Aorta (tissue), 5 donors: ENCODE results near the gene TTC39A. TPM values are rescaled to one million over a fixed set of nuclear protein-coding genes. Genes with fewer than 3 reads are reported as not detected.

ENCODE experiments used
- ATAC-seq: fragments of 200-7000 bp; cut with Tn5 transposase; one replicate; pipeline ENCODE4 v1.9.1; 2022; ENCODE audit warnings: moderate library complexity; ENCODE audit not compliant: low FRiP score
- DNase-seq, 2 donors: peaks; one replicate each; pipeline ENCODE4 v3.0.0-alpha.2; 2020
- H3K27ac ChIP-seq, 2 donors: one replicate each; pipeline ENCODE4 v1.5.1; 2013; ENCODE audit warnings: low read length in 2 of 2, mild to moderate bottlenecking in 2 of 2, moderate library complexity in 2 of 2, control low read depth in 1 of 2, inconsistent platforms in 1 of 2, low read depth in 1 of 2
- H3K27me3 ChIP-seq, 2 donors: one replicate each; pipeline ENCODE4 v1.6.1; 2013; ENCODE audit warnings: control low read depth in 1 of 2, low read length in 1 of 2, mild to moderate bottlenecking in 1 of 2, moderate library complexity in 1 of 2; ENCODE audit not compliant: insufficient read depth in 2 of 2, control insufficient read depth in 1 of 2
- H3K36me3 ChIP-seq, 2 donors: one replicate each; pipeline ENCODE4 v1.6.1; 2013; ENCODE audit warnings: control low read depth in 1 of 2, low read length in 1 of 2, mild to moderate bottlenecking in 1 of 2; ENCODE audit not compliant: insufficient read depth in 2 of 2, control insufficient read depth in 1 of 2
- H3K4me1 ChIP-seq, 2 donors: one replicate each; pipeline ENCODE4 v1.6.1; 2013; ENCODE audit warnings: low read length in 2 of 2, control low read depth in 1 of 2, mild to moderate bottlenecking in 1 of 2, moderate library complexity in 1 of 2; ENCODE audit not compliant: insufficient read depth in 2 of 2, control insufficient read depth in 1 of 2
- H3K4me3 ChIP-seq, 2 donors: one replicate each; pipeline ENCODE4 v1.5.1; 2013; ENCODE audit warnings: low read length in 2 of 2, control low read depth in 1 of 2, mild to moderate bottlenecking in 1 of 2
- H3K9me3 ChIP-seq: one replicate; pipeline ENCODE4 v1.6.1; 2013; ENCODE audit warnings: mild to moderate bottlenecking, low read length; ENCODE audit not compliant: control insufficient read depth
- WGBS, 2 donors: extraction: QIAGEN DNeasy Blood & Tissue Kit; methylation state at CpG; one replicate each; pipeline ENCODE4 v1.1.7; 2013; 5-methylcytosine and 5-hydroxymethylcytosine counted together
- intact Hi-C, 2 donors: fragments of 100-400 bp; cut with DNase I; formaldehyde crosslinking; loops; one replicate each; pipeline versions ENCODE4 v1.14.2 to v1.15.0; 2022
- long read RNA-seq, 2 donors: library from polyadenylated mRNA; unstranded; transcript quantifications; one replicate each; pipeline ENCODE4 v2.0.0, GENCODE V29; 2020 to 2021
- polyA plus RNA-seq, 2 donors: library from polyadenylated mRNA; stranded (reverse); fragments of 200-250 nt; gene quantifications; one replicate each; pipeline ENCODE4 v1.2.3, GENCODE V29; 2013
- total RNA-seq, 2 donors: library from RNA; stranded (reverse); fragmentation: NEBNext Ultra II Directional; extraction: Animal tissue kit (Norgen Biotek cat#: 25700); gene quantifications; one replicate each; pipeline ENCODE4 v1.2.1, GENCODE V29; 2021
- donor health status: healthy with polysubstance abuse.
- donor health status: Bipolar disorder and iron deficiency.
- donor health status: DM: no; HTN: no; CAD: no.
- donor health status: DM: no; HTN: no; CAD: no.
- donor health status: DM: yes; HTN: yes; CAD: no.

TTC39A gene
- total RNA-seq (1 to 10 TPM; 2.0 to 3.6 TPM), polyA plus RNA-seq (1 to 10 TPM in 1 of 2 donors, under 1 TPM in 1; 0.67 to 7.5 TPM)
- long read RNA-seq, donor 1, partial matches to known transcripts: 1 of 7 reads
- long read RNA-seq, donor 1, other reads (novel, unspliced or antisense): 6 of 7 reads
- long read RNA-seq, donor 2, partial matches to known transcripts: 0 of 3 reads
- long read RNA-seq, donor 2, other reads (novel, unspliced or antisense): 3 of 3 reads

DNA sequence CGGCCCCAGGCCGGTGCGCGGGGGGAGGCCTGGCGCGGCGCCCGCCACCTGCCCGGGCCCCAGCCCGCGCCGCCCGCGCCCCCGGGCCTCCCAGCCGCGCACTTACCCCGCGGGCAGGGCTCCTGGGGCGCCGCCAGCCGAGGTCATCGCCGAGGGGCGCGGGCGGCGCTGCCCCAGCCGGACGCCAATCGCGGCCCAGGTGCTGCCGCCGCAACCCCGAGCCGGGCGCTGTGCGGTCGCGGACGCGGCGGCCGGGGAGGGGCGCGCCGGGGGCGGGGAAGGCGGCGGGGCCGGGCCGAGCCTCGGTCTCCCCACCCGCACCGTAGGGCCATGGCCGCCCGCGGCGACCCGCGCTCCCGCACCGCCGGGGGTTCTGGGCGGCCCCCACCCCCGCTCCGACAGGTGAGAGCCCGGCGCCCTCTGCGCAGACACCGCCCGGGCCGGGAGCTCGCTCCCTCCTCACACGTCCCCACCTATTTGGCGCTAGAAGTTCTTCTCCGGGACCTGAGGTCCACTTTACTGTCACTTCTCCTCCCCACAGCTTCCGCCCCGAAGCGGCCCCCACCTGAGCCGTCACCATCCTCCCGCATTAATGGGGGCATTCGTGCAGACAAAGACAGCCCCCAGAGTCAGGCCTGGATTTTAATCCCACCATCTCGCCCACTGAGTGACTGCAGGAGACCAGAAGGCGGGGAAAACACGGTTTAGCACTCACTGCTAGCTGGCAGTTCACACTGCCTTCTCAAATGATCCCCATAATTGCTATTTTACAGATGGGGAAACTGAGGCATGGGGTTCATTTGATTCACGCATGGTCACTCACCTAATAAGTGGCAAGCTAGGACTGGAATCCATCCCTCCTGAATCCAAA lies at the start of gene TTC39A:
TSS of gene TTC39A (minus strand) at position 232 of the 871 bp plus-strand sequence. CDS start at position 147, 85 bp downstream.
- Histone ChIP-seq H3K4me1 (no peaks in the 10 kb centered on the region), H3K9me3 (no peaks in the 10 kb centered on the region), H3K27ac (no peak within 1 kb of the TSS), H3K27me3 (no peaks in the 10 kb centered on the region), H3K4me3 (peak within 1 kb of the TSS; percentile 56 to 61), H3K36me3 (no peaks in the 10 kb centered on the region)
- WGBS, 2 donors: 2 to 6% methylated on average over 25 to 87 of the region's 87 CpGs
- ATAC-seq (no peak), DNase-seq (no peak)
- intact Hi-C loops: no loop called here

DNA sequence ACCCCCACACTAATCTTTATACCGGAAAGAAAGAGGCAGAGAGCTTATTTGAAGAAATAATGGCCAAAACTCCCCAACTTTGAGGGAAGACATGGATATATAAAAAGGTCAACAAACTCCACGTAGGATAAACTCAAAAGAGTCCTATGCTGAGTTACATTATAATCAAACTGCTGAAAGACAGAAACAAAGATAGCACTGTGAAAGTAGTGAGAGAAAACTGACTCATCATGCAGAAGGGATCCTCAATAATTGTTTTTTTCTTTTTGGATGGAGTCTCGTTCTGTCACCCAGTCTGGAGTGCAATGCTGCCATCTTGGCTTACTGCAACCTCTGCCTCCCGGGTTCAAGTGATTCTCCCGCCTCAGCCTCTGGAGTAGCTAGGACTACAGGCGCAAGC lies 48.5 kb upstream of the TTC39A start:
- DNase-seq (no peak), ATAC-seq (no peak)
- Histone ChIP-seq H3K9me3 (peaks cover 2% of the 10 kb centered on the region), H3K27ac (no peak overlapping the region), H3K4me3 (no peak overlapping the region), H3K4me1 (no peaks in the 10 kb centered on the region), H3K36me3 (peaks cover 2% of the 10 kb centered on the region in 2 donors), H3K27me3 (no peaks in the 10 kb centered on the region)
- intact Hi-C loops: no loop called here
- 97 to 99% methylated on average over 6 of the region's 6 CpGs for WGBS, 2 donors

DNA sequence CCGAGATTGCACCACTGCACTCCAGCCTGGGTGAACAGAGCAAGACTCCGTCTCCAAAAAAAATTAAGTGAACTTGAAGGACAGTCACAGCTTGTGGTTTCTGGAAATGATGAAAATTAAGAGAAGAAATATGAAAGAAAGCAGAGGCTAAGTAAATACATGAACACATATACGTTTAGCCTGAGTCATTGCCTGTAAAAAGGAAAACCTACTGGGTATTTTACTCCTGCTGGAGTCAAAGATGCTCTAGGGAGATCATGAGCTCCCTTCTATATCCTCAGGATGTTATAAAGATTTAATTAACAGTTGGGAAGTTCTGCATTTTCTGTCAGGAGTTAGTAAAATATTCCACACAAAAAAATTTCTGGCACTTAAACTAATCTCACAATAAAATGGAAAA lies 43.5 kb upstream of the TTC39A start:
- Histone ChIP-seq H3K27ac (no peak overlapping the region), H3K27me3 (no peaks in the 10 kb centered on the region), H3K9me3 (no peaks in the 10 kb centered on the region), H3K4me1 (no peaks in the 10 kb centered on the region), H3K36me3 (peaks cover 0 to 4% of the 10 kb centered on the region in 2 donors), H3K4me3 (no peak overlapping the region)
- WGBS, 2 donors: 90 to 91% methylated on average over 3 of the region's 3 CpGs
- intact Hi-C loops: no loop called here
- DNase-seq (no peak), ATAC-seq (no peak)

DNA sequence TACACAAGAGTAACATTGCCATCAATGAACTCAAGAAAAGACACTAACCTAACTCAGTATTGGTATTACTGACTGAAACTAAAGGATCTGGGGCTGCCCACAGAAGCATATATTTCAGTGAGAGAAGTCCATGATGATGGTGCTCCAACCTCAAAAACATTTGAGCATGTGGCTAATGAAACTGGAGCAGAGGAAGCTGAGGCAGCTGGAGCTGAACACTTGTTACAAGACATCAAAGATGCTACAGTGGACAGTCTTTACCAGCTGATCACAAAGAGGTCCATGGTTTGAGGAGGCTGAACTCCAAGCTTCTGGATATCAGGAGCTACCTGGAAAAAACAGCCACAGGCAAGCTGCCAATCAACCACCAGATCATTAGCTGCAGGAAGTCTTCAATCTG lies 42.2 kb upstream of the TTC39A start:
- Histone ChIP-seq H3K4me3 (no peak overlapping the region), H3K4me1 (no peaks in the 10 kb centered on the region), H3K9me3 (no peaks in the 10 kb centered on the region), H3K36me3 (peaks cover 0 to 4% of the 10 kb centered on the region in 2 donors), H3K27me3 (no peaks in the 10 kb centered on the region), H3K27ac (no peak overlapping the region)
- DNase-seq: no peak
- intact Hi-C loops: no loop called here
- no peak for ATAC-seq

DNA sequence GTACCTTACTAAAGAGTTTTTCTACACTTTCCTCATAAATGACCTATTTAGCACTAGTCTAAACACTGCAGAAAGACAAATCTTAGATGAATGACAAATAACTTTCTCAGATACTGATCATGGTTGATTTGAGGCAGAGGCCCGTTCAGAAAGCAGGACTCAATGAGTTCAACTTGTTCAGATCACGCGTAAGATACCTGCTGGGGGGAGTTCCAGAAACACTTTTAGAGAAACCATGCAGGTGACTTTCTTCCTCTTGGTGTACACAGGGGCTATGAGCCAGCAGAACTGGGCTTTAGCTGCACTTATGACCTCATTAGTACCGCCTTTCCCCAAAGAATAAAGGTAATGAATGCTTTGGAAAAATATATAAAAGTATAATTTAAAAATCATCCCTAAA lies 38.8 kb upstream of the TTC39A start:
- no peaks in the 10 kb centered on the region for H3K4me1 ChIP-seq
- no peaks in the 10 kb centered on the region for H3K27me3 ChIP-seq
- no peak overlapping the region for H3K27ac ChIP-seq
- ATAC-seq (no peak), DNase-seq (no peak)
- 86 to 92% methylated on average over 4 of the region's 4 CpGs for WGBS, 2 donors
- H3K36me3 ChIP-seq: peaks cover 0 to 2% of the 10 kb centered on the region in 2 donors
- H3K9me3 ChIP-seq: no peaks in the 10 kb centered on the region
- no peak overlapping the region for H3K4me3 ChIP-seq
- intact Hi-C loops: no loop called here

DNA sequence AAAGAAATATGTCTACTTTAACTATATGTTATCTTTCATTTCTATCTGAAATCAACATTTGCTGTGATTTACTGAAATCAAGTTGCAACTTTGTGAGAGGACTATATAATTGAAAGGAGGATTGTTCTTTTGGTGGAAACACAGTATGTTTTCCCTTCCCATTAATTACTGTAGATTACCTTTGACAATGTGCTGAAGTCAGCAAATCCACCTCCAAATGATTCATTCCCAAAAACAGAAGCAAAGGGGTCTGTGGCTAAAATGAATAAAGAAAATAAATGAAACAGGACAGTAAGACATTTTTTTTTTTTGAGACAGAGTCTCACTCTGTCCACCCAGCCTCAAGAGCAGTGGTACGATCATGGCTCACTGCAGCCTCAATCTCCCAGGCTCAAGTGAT lies 35.4 kb upstream of the TTC39A start:
- DNase-seq (no peak), ATAC-seq (no peak)
- WGBS, 2 donors: 98 to 100% methylated on average over 1 of the region's 1 CpG
- H3K36me3 ChIP-seq: peaks cover 0 to 3% of the 10 kb centered on the region in 2 donors
- no peaks in the 10 kb centered on the region for H3K4me1 ChIP-seq
- no peaks in the 10 kb centered on the region for H3K9me3 ChIP-seq
- no peak overlapping the region for H3K4me3 ChIP-seq
- no peaks in the 10 kb centered on the region for H3K27me3 ChIP-seq
- intact Hi-C loops: no loop called here
- H3K27ac ChIP-seq: no peak overlapping the region

DNA sequence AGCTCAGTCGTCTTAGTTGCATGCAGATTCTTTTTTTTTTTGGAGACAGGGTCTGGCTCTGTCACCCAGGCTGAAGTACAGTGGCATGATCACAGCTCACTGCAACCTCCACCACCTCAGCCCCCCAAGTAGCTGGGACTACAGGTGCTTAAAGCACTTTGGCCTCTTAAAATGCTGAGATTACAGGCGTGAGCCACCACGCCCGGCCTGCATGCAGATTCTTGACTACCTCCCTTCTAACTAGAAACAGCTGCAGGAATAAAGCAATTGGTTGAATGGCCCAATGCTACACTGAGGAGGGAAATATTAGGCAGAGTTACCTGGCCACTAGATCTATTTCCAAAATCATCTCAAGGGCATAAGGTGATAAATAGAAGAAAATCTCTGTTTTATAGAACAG lies 29.5 kb upstream of the TTC39A start:
- H3K4me1 ChIP-seq: no peaks in the 10 kb centered on the region
- 92% methylated on average over 4 of the region's 4 CpGs for WGBS, 2 donors

DNA sequence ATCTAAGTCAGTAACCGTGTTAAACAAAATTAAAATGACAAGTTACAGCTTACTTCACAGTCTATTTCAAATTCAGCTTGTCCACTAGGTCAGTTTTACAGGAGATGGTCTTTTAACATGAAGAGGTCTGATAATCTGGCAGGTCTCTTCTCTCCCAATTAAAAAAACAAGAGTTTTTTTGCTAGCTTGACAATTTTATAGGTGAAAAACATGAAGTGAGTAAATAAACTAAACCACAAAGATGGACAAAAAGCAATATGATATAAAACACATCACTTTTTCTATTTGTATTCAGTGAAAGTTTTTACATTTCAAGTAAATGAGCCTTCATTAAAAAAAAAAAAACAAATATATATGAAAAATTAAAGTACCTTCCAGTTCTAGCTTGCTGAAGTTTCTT lies 25.0 kb upstream of the TTC39A start:
- no peaks in the 10 kb centered on the region for H3K4me1 ChIP-seq
- no peak overlapping the region for H3K27ac ChIP-seq
- no peak overlapping the region for H3K4me3 ChIP-seq
- DNase-seq (no peak), ATAC-seq (no peak)
- intact Hi-C loops: no loop called here
- no peaks in the 10 kb centered on the region for H3K9me3 ChIP-seq
- H3K36me3 ChIP-seq: peaks cover 2 to 4% of the 10 kb centered on the region in 2 donors
- 89 to 91% methylated on average over 1 of the region's 1 CpG for WGBS, 2 donors
- no peaks in the 10 kb centered on the region for H3K27me3 ChIP-seq

More for the DNA sequence above, 29.5 kb upstream of the TTC39A start:
- H3K27ac ChIP-seq: no peak overlapping the region
- intact Hi-C loops: no loop called here
- no peak for ATAC-seq
- H3K36me3 ChIP-seq: peaks cover 3 to 4% of the 10 kb centered on the region in 2 donors
- no peaks in the 10 kb centered on the region for H3K9me3 ChIP-seq
- DNase-seq: no peak
- no peak overlapping the region for H3K4me3 ChIP-seq
- H3K27me3 ChIP-seq: no peaks in the 10 kb centered on the region

DNA sequence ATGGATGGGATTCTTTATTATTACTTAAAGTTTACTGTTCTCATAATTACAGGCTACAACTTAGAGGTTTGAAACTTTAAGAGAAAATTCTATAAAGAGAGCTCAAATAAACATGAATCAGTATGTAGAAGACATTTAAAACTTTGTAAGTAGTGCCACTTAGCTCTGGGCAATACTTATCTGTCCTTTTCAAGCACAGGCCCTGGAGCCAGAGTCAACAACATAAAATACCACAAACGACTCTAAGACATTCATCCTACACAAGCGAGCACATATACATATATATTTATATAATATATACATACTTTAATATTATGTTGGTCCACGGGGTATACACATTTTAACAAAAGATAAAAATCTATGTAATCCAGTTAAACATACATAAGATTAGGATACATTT lies 24.1 kb upstream of the TTC39A start:
- H3K27me3 ChIP-seq: no peaks in the 10 kb centered on the region
- no peak overlapping the region for H3K27ac ChIP-seq
- no peak for ATAC-seq
- peaks cover 2 to 4% of the 10 kb centered on the region in 2 donors for H3K36me3 ChIP-seq
- DNase-seq: no peak
- H3K9me3 ChIP-seq: no peaks in the 10 kb centered on the region
- no peak overlapping the region for H3K4me3 ChIP-seq
- 37 to 43% methylated on average over 3 of the region's 3 CpGs for WGBS, 2 donors
- H3K4me1 ChIP-seq: no peaks in the 10 kb centered on the region
- intact Hi-C loops: no loop called here
